Prostate gland (tissue), 2 donors: ENCODE results near the gene SPNS3. TPM values are rescaled to one million over a fixed set of nuclear protein-coding genes. Genes with fewer than 3 reads are reported as not detected.

Source experiments
- DNase-seq: peaks from one replicate; pipeline ENCODE4 v3.0.0-alpha.2; 2019; ENCODE audit warnings: low spot score
- H3K27ac ChIP-seq, 2 donors: fragments of 200-600 bp; sonication (generic); 2 replicates each; pipeline ENCODE4 v1.5.1; 2017 to 2019
- H3K27me3 ChIP-seq: fragments of 200-600 bp; sonication (generic); replicated peaks from 2 replicates; pipeline ENCODE4 v1.5.1; 2019; ENCODE audit not compliant: insufficient read depth
- H3K36me3 ChIP-seq, 2 donors: fragments of 200-600 bp; sonication (generic); 1 replicate in 1 of 2; 2 replicates in 1 of 2; pipeline versions ENCODE4 v1.5.1 to v1.8.1; 2017 to 2019
- H3K4me1 ChIP-seq: fragments of 200-600 bp; sonication (generic); replicated peaks from 2 replicates; pipeline ENCODE4 v1.5.1; 2019
- H3K4me3 ChIP-seq, 2 donors: fragments of 200-600 bp; sonication (generic); 2 replicates each; pipeline ENCODE4 v1.5.1; 2017 to 2019
- H3K9me3 ChIP-seq: fragments of 200-600 bp; sonication (generic); 2 replicates; pipeline ENCODE4 v1.5.1; 2017
- POLR2A ChIP-seq: fragments of 450-650 bp; IDR thresholded peaks from one replicate; pipeline ENCODE4 v1.6.1; 2016; ENCODE audit warnings: antibody characterized with exemption, mild to moderate bottlenecking
- POLR2AphosphoS5 ChIP-seq: sonication (generic); formaldehyde crosslinking; IDR thresholded peaks from one replicate; pipeline ENCODE4 v1.6.1; 2017; ENCODE audit warnings: antibody characterized with exemption
- WGBS: methylation state at CpG from one replicate; pipeline ENCODE4 v1.1.5; 2018; 5-methylcytosine and 5-hydroxymethylcytosine counted together
- intact Hi-C: fragments of 100-400 bp; cut with DNase I; formaldehyde crosslinking; loops from one replicate; pipeline ENCODE4 v1.14.2; 2022
- total RNA-seq, 2 donors: library from RNA; depleted of rRNA; stranded (reverse); fragments of >200 nt; gene quantifications; one replicate each; pipeline ENCODE4 v1.1.0, GENCODE V29; 2016
- TF ChIP-seq, protein P1 (sequence below), 4 experiments: fragments of 200-600 bp in 2 of 4; fragments of 450-650 bp in 2 of 4; sonication (generic) in 2 of 4; IDR thresholded peaks; 1 replicate in 3 of 4; 2 replicates in 1 of 4; pipeline ENCODE4 v1.5.1; 2016 to 2019; ENCODE audit warnings: antibody characterized with exemption in 4 of 4, mild to moderate bottlenecking in 2 of 4, moderate library complexity in 2 of 4

Gene SPNS3
- total RNA-seq, 2 donors from 2014 or later: 0.50 TPM; not detected in 1

DNA sequence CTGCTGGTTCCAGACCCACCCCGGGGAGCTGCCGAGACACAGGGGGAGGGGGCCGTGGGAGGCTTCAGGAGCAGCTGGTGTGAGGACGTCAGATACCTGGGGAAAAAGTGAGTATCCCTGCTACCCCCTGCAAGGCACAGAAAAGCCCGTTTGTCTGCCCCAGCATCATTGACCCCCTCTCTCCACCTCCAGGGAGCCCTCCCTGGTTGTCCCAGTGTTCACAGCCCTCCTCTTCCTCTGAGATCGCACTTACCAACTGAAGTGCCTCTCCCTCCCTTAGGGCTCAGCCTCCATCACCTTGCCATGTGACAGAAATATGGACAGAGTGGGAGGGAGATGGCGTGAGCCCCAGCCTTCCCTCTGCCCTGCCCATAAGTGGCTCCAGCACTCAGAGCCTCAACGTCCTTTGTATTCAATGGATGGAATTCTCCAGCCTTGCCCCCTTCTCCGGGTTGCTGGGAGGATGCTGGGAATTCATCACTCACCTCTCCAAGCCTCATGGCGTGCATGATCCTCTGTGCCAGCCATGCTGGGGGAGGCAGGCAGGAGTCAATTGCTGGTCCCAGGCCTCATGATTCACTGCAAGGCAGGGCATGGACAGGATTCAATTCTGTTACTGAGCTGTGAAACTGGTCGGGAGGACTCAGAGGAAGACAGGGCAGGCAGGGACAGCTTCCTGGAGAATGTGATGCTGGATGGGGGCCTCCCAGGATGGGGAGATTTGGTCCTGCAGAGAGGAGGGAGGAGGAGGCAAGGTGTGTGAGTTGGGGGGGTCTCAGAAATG, 14.6 kb downstream of the SPNS3 start:
- 68% methylated on average over 11 of the region's 11 CpGs for WGBS
- no peaks in the 10 kb centered on the region for H3K4me1 ChIP-seq
- no peak for DNase-seq
- H3K4me3 ChIP-seq: no peak overlapping the region
- no peaks in the 10 kb centered on the region for H3K9me3 ChIP-seq
- H3K27ac ChIP-seq: no peak overlapping the region
- no peaks in the 10 kb centered on the region for H3K27me3 ChIP-seq
- no peak for TF ChIP-seq POLR2AphosphoS5
- TF ChIP-seq, protein P1, sequence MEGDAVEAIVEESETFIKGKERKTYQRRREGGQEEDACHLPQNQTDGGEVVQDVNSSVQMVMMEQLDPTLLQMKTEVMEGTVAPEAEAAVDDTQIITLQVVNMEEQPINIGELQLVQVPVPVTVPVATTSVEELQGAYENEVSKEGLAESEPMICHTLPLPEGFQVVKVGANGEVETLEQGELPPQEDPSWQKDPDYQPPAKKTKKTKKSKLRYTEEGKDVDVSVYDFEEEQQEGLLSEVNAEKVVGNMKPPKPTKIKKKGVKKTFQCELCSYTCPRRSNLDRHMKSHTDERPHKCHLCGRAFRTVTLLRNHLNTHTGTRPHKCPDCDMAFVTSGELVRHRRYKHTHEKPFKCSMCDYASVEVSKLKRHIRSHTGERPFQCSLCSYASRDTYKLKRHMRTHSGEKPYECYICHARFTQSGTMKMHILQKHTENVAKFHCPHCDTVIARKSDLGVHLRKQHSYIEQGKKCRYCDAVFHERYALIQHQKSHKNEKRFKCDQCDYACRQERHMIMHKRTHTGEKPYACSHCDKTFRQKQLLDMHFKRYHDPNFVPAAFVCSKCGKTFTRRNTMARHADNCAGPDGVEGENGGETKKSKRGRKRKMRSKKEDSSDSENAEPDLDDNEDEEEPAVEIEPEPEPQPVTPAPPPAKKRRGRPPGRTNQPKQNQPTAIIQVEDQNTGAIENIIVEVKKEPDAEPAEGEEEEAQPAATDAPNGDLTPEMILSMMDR (IDR thresholded peaks at IDR 0.05): no peak
- TF ChIP-seq POLR2A: no peak
- H3K36me3 ChIP-seq: no peaks in the 10 kb centered on the region
- intact Hi-C loops: no loop called here

DNA sequence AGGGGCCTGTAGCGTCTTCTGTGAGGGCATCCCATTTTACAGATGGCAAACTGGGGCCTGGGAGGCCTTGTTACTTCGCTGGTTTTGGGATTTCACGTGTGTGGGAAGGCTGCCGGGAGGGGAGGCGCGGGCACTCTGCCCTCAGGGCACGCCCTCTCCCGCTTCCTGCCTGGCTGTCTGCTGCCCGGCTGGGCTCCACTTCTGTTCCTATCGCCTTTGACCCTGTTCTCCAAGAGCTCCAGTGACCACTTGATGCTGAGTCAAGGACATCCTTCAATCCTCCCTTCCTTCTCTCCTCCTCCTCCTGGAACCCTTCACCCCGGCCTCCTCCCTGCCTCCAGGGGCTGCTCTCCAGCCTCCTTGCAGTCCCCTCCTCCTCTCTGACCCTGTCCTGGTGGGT, 16.0 kb downstream of the SPNS3 start:
- 60% methylated on average over 11 of the region's 11 CpGs for WGBS
- no peak for DNase-seq
- Histone ChIP-seq H3K4me1 (no peaks in the 10 kb centered on the region), H3K4me3 (no peak overlapping the region), H3K27me3 (no peaks in the 10 kb centered on the region), H3K36me3 (no peaks in the 10 kb centered on the region), H3K9me3 (no peaks in the 10 kb centered on the region), H3K27ac (no peak overlapping the region)
- intact Hi-C loops: no loop called here
- TF ChIP-seq POLR2AphosphoS5: no peak
- no peak for TF ChIP-seq POLR2A

DNA sequence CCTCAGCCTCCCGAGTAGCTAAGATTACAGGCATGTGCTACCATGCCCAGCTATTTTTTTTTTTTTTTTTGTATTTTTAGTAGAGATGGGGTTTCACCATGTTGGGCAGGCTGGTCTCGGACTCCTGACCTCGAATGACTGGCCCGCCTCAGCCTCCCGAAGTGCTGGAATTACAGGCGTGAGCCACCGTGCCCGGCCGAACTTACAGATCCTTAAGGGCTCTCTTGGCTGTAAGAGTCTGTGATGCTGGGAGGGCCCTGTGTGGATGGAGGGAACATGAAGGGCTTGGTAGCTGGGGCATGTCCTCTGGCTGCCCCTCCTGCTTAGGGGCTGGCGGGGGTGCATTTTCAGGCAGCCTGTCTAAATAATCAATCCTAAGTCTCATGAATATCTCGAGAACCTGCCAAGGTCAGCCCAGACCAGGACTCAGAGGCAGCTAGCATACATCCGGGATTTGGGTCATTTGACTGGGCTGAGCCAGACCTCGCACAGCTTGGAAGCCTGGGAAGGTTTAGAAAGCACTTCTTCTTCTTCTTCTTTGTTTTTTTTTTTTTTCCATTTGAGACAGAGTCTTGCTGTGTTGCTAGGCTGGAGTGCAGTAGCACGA, 17.1 kb downstream of the SPNS3 start:
- TF ChIP-seq POLR2A (no peak), POLR2AphosphoS5 (no peak)
- TF ChIP-seq, protein P1 (IDR thresholded peaks at IDR 0.05): no peak
- no peak for DNase-seq
- no peaks in the 10 kb centered on the region for H3K27me3 ChIP-seq
- intact Hi-C loops: no loop called here
- H3K9me3 ChIP-seq: no peaks in the 10 kb centered on the region
- H3K36me3 ChIP-seq: no peaks in the 10 kb centered on the region
- H3K4me3 ChIP-seq: no peak overlapping the region
- no peaks in the 10 kb centered on the region for H3K4me1 ChIP-seq
- WGBS: 88% methylated on average over 14 of the region's 14 CpGs
- H3K27ac ChIP-seq: no peak overlapping the region

DNA sequence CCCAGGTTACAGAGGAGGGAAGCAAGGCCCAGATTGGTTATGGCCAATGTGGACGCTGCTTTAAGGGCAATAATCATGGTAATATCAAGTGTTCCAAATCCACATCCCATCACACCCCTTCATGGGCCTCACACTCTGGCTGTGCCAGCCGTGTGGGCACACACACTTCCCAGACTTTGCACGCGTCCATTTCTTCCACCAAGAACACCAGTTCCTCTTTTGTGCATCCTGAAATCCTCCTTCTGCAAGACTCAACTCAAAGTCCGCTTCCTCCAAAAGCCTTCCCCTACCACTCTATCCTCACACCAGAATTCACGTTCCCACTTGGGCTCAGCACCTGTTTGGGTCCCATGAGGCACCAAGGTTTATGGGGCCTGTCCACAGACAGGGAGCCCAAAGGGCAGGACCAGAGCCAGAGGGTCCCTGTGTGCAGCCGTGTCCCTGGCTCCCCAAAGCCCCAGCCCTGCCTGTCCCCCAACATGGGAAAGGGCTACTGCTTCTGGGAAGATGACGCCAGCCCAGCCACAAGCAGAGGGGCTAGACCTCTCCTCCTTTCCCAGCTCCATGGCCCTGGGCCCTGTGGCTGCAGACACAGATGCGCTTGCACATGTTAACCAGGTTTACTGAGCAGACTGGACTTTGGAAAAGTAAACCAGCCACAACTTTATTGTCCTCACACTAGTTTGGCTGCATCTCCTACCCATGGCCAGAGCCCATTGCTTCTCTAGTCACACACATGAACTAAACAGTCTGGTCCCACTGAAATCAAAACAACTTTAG, 20.3 kb downstream of the SPNS3 start:
- DNase-seq: no peak
- Histone ChIP-seq H3K4me3 (no peak overlapping the region), H3K27me3 (no peaks in the 10 kb centered on the region), H3K9me3 (no peaks in the 10 kb centered on the region), H3K4me1 (no peaks in the 10 kb centered on the region), H3K27ac (no peak overlapping the region), H3K36me3 (no peaks in the 10 kb centered on the region)
- intact Hi-C loops: no loop called here
- TF ChIP-seq POLR2A (no peak), POLR2AphosphoS5 (no peak)
- TF ChIP-seq, protein P1 (IDR thresholded peaks at IDR 0.05): no peak
- WGBS: 88% methylated on average over 8 of the region's 9 CpGs

DNA sequence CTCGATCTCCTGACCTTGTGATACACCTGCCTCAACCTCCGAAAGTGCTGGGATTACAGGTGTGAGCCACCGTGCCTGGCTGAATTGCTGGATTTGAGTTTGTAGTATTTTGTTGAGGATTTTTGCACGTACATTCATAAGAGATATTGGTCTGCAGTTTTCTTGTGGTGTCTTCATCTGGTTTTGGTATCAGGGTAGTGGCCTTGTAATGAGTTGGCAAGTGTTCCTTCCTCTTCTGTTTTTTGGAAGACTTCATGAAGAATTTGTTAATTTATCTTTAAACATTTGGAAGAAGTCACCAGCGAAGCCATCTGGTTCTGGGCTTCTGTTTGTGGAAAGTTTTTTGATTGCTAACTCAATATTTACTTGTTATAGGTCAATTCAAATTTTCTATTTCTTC, 26.9 kb downstream of the SPNS3 start:
- no peaks in the 10 kb centered on the region for H3K36me3 ChIP-seq
- no peak overlapping the region for H3K4me3 ChIP-seq
- TF ChIP-seq POLR2AphosphoS5 (no peak), POLR2A (no peak)
- TF ChIP-seq, protein P1 (IDR thresholded peaks at IDR 0.05): no peak
- no peaks in the 10 kb centered on the region for H3K27me3 ChIP-seq
- no peak overlapping the region for H3K27ac ChIP-seq
- intact Hi-C loops: no loop called here
- 89% methylated on average over 5 of the region's 5 CpGs for WGBS
- H3K4me1 ChIP-seq: no peaks in the 10 kb centered on the region
- no peak for DNase-seq
- no peaks in the 10 kb centered on the region for H3K9me3 ChIP-seq
